Measurements from ENCODE around the gene LRRC32. TPM values are rescaled to one million over a fixed set of nuclear protein-coding genes. Genes with fewer than 3 reads are reported as not detected.
A peak's percentile ranks its signal among the peaks of the same experiment; 100 is the strongest.

LRRC32 gene
- total RNA-seq, 1 donor from 2014 or later, result 66.3 TPM

- H3K4me1 ChIP-seq, result peaks cover 46% of the 10 kb centered on the region
- no peaks in the 10 kb centered on the region for H3K9me3 ChIP-seq
- no peak for TF ChIP-seq CTCF (IDR thresholded peaks at IDR 0.05)
- no peak for TF ChIP-seq POLR2AphosphoS5 (IDR thresholded peaks at IDR 0.05; ENCODE audit: insufficient read depth in 1 of 2, low read depth in 1 of 2)
- no peak for TF ChIP-seq POLR2A (IDR thresholded peaks at IDR 0.05)
- peaks cover 0 to 26% of the 10 kb centered on the region in 2 donors for H3K36me3 ChIP-seq
- no peaks in the 10 kb centered on the region for H3K27me3 ChIP-seq
- no peak overlapping the region for H3K4me3 ChIP-seq
- intact Hi-C loops (cut with DNase I), result no loop called here
- peak overlapping the region; percentile 91 for H3K27ac ChIP-seq
- DNase-seq (ENCODE audit: extremely low spot score in 2 of 2), result peak in 1 of 2 donors; percentile 74
Observed at GRCh38 chr11:76657187-76658170, 13.1 kb downstream of the LRRC32 start.

DNA sequence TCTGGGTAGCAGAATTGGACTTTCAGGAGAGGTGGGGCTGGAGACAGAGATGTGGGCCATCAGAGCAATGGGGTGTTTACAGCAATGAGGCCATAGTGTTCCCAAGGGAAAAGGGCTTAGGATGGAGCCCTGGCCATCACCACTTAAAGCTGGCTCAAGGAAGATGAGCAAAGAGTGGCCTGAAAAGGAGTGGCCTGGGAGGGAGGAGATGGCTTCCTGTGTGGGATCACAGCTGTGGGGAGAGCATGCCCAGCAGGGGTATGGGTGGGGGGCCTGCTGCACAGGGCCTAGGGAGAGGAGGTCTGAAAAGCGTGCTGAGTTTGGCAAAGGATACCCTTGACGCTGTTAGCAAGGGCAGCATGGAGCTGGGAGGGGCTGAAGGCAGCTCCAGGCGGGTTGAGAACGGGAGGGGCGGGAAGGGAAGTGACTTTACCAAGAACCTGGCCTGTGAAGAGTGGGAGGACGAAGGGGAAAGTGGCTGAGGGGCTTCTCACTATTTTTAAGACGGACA, 13.9 kb downstream of the LRRC32 start:
- Histone ChIP-seq H3K27ac (peak overlapping the region; percentile 91), H3K9me3 (no peaks in the 10 kb centered on the region), H3K4me1 (peaks cover 46% of the 10 kb centered on the region), H3K4me3 (no peak overlapping the region), H3K36me3 (peaks cover 0 to 26% of the 10 kb centered on the region in 2 donors), H3K27me3 (no peaks in the 10 kb centered on the region)
- intact Hi-C loops (cut with DNase I), result no loop called here
- peak in 1 of 2 donors; percentile 81 for DNase-seq (ENCODE audit: extremely low spot score in 2 of 2)
- TF ChIP-seq POLR2A (IDR thresholded peaks at IDR 0.05), result no peak
- no peak for TF ChIP-seq POLR2AphosphoS5 (IDR thresholded peaks at IDR 0.05; ENCODE audit: insufficient read depth in 1 of 2, low read depth in 1 of 2)
- no peak for TF ChIP-seq CTCF (IDR thresholded peaks at IDR 0.05)

GRCh38 chr11:76656050-76656531, 14.5 kb downstream of the LRRC32 start:
- Histone ChIP-seq H3K36me3 (peaks cover 0 to 22% of the 10 kb centered on the region in 2 donors), H3K27ac (peak overlapping the region; percentile 91)

DNA sequence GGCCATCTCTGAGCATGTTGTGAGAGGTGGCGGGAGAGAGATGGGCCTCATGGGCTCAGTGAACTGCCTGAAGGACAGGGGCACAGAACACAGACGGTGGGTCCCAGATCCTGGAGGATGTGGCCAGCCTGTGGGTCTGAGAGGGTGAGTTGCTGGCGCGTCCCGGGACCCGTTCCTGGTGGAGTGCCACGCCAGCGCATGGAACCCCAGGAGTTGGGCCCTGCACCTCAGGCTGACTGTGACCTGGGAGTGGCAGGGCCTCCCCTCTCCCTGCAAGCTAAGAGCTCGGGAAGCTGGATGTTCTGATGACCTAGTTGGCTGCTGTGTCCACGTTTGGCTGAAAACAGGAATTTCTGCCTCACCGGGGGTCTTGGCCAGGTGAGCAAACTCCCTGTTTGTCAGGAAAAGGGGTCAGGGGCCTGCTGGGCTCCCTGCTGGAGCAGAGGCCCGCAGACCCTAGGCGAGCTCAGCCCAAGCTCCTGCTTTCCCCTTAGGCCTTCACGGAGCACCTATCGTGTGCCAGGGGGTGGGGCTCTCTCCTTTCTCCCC, 15.0 kb downstream of the LRRC32 start:
- peaks cover 46% of the 10 kb centered on the region for H3K4me1 ChIP-seq
- TF ChIP-seq POLR2AphosphoS5 (IDR thresholded peaks at IDR 0.05; ENCODE audit: insufficient read depth in 1 of 2, low read depth in 1 of 2), result no peak
- no peak for TF ChIP-seq POLR2A (IDR thresholded peaks at IDR 0.05)
- no peak for TF ChIP-seq CTCF (IDR thresholded peaks at IDR 0.05)

More at GRCh38 chr11:76656050-76656531, 14.5 kb downstream of the LRRC32 start:
- H3K27me3 ChIP-seq, result no peaks in the 10 kb centered on the region
- TF ChIP-seq POLR2A (IDR thresholded peaks at IDR 0.05) (no peak), CTCF (IDR thresholded peaks at IDR 0.05) (no peak), POLR2AphosphoS5 (IDR thresholded peaks at IDR 0.05; ENCODE audit: insufficient read depth in 1 of 2, low read depth in 1 of 2) (no peak)
- peaks cover 46% of the 10 kb centered on the region for H3K4me1 ChIP-seq
- peak in 1 of 2 donors; percentile 79 for DNase-seq (ENCODE audit: extremely low spot score in 2 of 2)
- H3K9me3 ChIP-seq, result no peaks in the 10 kb centered on the region
- intact Hi-C loops (cut with DNase I), result no loop called here
- H3K4me3 ChIP-seq, result no peak overlapping the region

More for the DNA sequence above, 15.0 kb downstream of the LRRC32 start:
- DNase-seq (ENCODE audit: extremely low spot score in 2 of 2), result peak in 1 of 2 donors; percentile 85
- H3K27ac ChIP-seq, result peak overlapping the region; percentile 91
- H3K36me3 ChIP-seq, result peaks cover 0 to 17% of the 10 kb centered on the region in 2 donors
- no peaks in the 10 kb centered on the region for H3K9me3 ChIP-seq
- H3K4me3 ChIP-seq, result no peak overlapping the region
- intact Hi-C loops (cut with DNase I), result no loop called here
- no peaks in the 10 kb centered on the region for H3K27me3 ChIP-seq

Measured in vagina (tissue), 2 donors.